Endothelial cell of umbilical vein (primary cell): Measurements from ENCODE around the gene NUDT14. TPM values are rescaled to one million over a fixed set of nuclear protein-coding genes. Genes with fewer than 3 reads are reported as not detected.

Source experiments
- BruUV-seq: library from RNA; stranded (reverse); fragments of 400-500 nt; replicated peaks from 2 replicates; lab custom pipeline; 2021; lab: Mats Ljungman, UMichigan
- CTCF ChIA-PET: fragments of 300-600, 350-600 bp; sonication (Branson Sonifier 250); formaldehyde crosslinking; loops from one replicate; lab custom pipeline; 2021; ENCODE audit warnings: antibody characterized with exemption, inconsistent platforms; lab: Charles Lee
- POLR2A ChIA-PET: fragments of 300-600, 350-600 bp; sonication (Branson Sonifier 250); formaldehyde crosslinking; loops from one replicate; lab custom pipeline; 2021; ENCODE audit warnings: antibody characterized with exemption, inconsistent platforms; lab: Charles Lee
- DNase-seq: peaks from one replicate; pipeline ENCODE4 v3.0.0-alpha.2; 2011; ENCODE audit warnings: low read depth, low spot score
- FAIRE-seq: peaks from 2 replicates; lab custom pipeline; 2011; peaks lifted over from hg19 to GRCh38; lab: Jason Lieb, UNC
- H2AFZ ChIP-seq: 2 replicates; pipeline ENCODE4 v1.6.0; 2012; ENCODE audit warnings: low read depth, low read length, control low read depth, inconsistent platforms
- H3K27ac ChIP-seq: 2 replicates; pipeline ENCODE4 v1.5.1; 2011; ENCODE audit warnings: low read depth, mild to moderate bottlenecking, control low read depth, low read length, moderate library complexity; ENCODE audit not compliant: insufficient read depth
- H3K27me3 ChIP-seq, 2 experiments: 2 replicates each; pipeline versions ENCODE4 v1.6.0 to v1.6.1; 2011; ENCODE audit warnings: low read length in 2 of 2, mixed read lengths in 1 of 2; ENCODE audit not compliant: control insufficient read depth in 2 of 2, insufficient read depth in 2 of 2
- H3K36me3 ChIP-seq, 2 experiments: 2 replicates in 1 of 2; 3 replicates in 1 of 2; pipeline ENCODE4 v1.5.1; 2011; ENCODE audit warnings: low read length in 2 of 2, mild to moderate bottlenecking in 1 of 2, moderate library complexity in 1 of 2; ENCODE audit not compliant: control insufficient read depth in 2 of 2, insufficient read depth in 2 of 2; ENCODE audit errors: extremely low read depth in 1 of 2
- H3K4me1 ChIP-seq: 3 replicates; pipeline ENCODE4 v1.5.1; 2011; ENCODE audit warnings: mild to moderate bottlenecking, low read length; ENCODE audit not compliant: control insufficient read depth, insufficient read depth; ENCODE audit errors: extremely low read depth
- H3K4me2 ChIP-seq: 2 replicates; pipeline ENCODE4 v1.6.1; 2011; ENCODE audit warnings: low read length, control low read depth, mixed read lengths; ENCODE audit not compliant: insufficient read depth
- H3K4me3 ChIP-seq, 3 experiments: fragments of 200-600 bp in 1 of 3; sonication (generic), shearing (Covaris generic) in 1 of 3; replicated peaks in 1 of 3; 2 replicates each; pipeline ENCODE4 v1.5.1; 2011 to 2016; ENCODE audit warnings: control low read depth in 3 of 3, low read length in 3 of 3, mild to moderate bottlenecking in 2 of 3, inconsistent platforms in 1 of 3, low read depth in 1 of 3, moderate library complexity in 1 of 3; ENCODE audit not compliant: insufficient read depth in 1 of 3
- H3K79me2 ChIP-seq: 2 replicates; pipeline ENCODE4 v1.6.0; 2012; ENCODE audit warnings: low read length, inconsistent platforms; ENCODE audit not compliant: control insufficient read depth, insufficient read depth
- H3K9ac ChIP-seq: replicated peaks from 2 replicates; pipeline ENCODE3; 2011; ENCODE audit warnings: low read length, control low read depth; ENCODE audit not compliant: insufficient read depth; ENCODE audit errors: extremely low read depth
- H3K9me1 ChIP-seq: replicated peaks from 3 replicates; pipeline ENCODE4 v1.6.0; 2011; ENCODE audit warnings: mild to moderate bottlenecking, low read length; ENCODE audit not compliant: control insufficient read depth, insufficient read depth; ENCODE audit errors: extremely low read depth
- H3K9me3 ChIP-seq: replicated peaks from 2 replicates; pipeline ENCODE4 v1.5.1; 2012; ENCODE audit warnings: low read length, inconsistent platforms; ENCODE audit not compliant: control insufficient read depth, insufficient read depth
- H4K20me1 ChIP-seq: replicated peaks from 2 replicates; pipeline ENCODE3; 2011; ENCODE audit warnings: mild to moderate bottlenecking, low read length; ENCODE audit not compliant: control insufficient read depth, insufficient read depth; ENCODE audit errors: extremely low read depth
- EZH2 ChIP-seq: IDR thresholded peaks from 2 replicates; pipeline ENCODE4 v1.6.1; 2012; ENCODE audit warnings: borderline replicate concordance, low read depth, mild to moderate bottlenecking, moderate library complexity, low read length, inconsistent platforms; ENCODE audit not compliant: severe bottlenecking
- FOS ChIP-seq: IDR thresholded peaks from 2 replicates; pipeline ENCODE4 v1.6.1; 2011; ENCODE audit warnings: mild to moderate bottlenecking, low read length, moderate library complexity, borderline replicate concordance; ENCODE audit not compliant: insufficient read depth
- GATA2 ChIP-seq: IDR thresholded peaks from 2 replicates; pipeline ENCODE4 v1.7.0; 2011; ENCODE audit warnings: low read depth, mild to moderate bottlenecking, moderate library complexity, mixed read lengths, low read length; ENCODE audit not compliant: insufficient read length, insufficient read depth
- JUN ChIP-seq: IDR thresholded peaks from 2 replicates; pipeline ENCODE4 v1.6.1; 2011; ENCODE audit warnings: borderline replicate concordance, low read depth; ENCODE audit not compliant: insufficient read length, insufficient read depth
- MYC ChIP-seq: IDR thresholded peaks from one replicate; pipeline ENCODE4 v1.6.1; 2011; ENCODE audit warnings: mild to moderate bottlenecking, low read depth, low read length
- POLR2A ChIP-seq: IDR thresholded peaks from 2 replicates; pipeline ENCODE4 v1.6.1; 2012; ENCODE audit warnings: low read depth, mild to moderate bottlenecking, control low read depth, low read length
- POLR2AphosphoS5 ChIP-seq: IDR thresholded peaks from 2 replicates; pipeline ENCODE4 v1.6.1; 2012; ENCODE audit warnings: low read depth, mild to moderate bottlenecking, control low read depth, low read length, moderate library complexity; ENCODE audit not compliant: insufficient read depth
- dilution Hi-C: fragments of 300-500 bp; cut with MboI; formaldehyde crosslinking; loops from one replicate; pipeline ENCODE4 v1.15.0; 2019; ENCODE audit warnings: low sequenced_read_pairs; ENCODE audit not compliant: extremely low pct_ligation_motif_present
- intact Hi-C: fragments of 100-400 bp; cut with micrococcal nuclease; formaldehyde crosslinking; loops from one replicate; pipeline ENCODE4 v1.10.0; 2022
- polyA plus RNA-seq, 4 experiments: library from polyadenylated mRNA; depleted of rRNA in 3 of 4; stranded (reverse) in 3 of 4; unstranded in 1 of 4; fragments of >200 nt; gene quantifications; 2 replicates each; pipeline versions ENCODE4 v1.2.1 to v1.2.3, GENCODE V29; 2011 to 2012; ENCODE audit warnings: missing spikeins in 1 of 4
- total RNA-seq: library from RNA; stranded (reverse); gene quantifications from 2 replicates; pipeline ENCODE4 v1.2.3, GENCODE V29; 2021
- TF ChIP-seq, protein P1 (sequence below): IDR thresholded peaks from 2 replicates; pipeline ENCODE4 v1.6.1; 2011; ENCODE audit not compliant: insufficient read depth, insufficient read length
- TF ChIP-seq, protein P2 (sequence below), 2 donors: IDR thresholded peaks; 1 replicate in 1 of 2; 2 replicates in 1 of 2; pipeline ENCODE4 v1.5.1; 2011; ENCODE audit warnings: low read length in 2 of 2, mild to moderate bottlenecking in 2 of 2, moderate library complexity in 2 of 2, control low read depth in 1 of 2, inconsistent platforms in 1 of 2, low read depth in 1 of 2; ENCODE audit not compliant: insufficient read depth in 1 of 2; ENCODE audit errors: extremely low read depth in 1 of 2

NUDT14 gene
- total and polyA plus RNA-seq, 2 donors (not counting 3 experiments of a cell fraction or from before 2014, with no cell fraction given) = 97.7 to 103 TPM

DNA sequence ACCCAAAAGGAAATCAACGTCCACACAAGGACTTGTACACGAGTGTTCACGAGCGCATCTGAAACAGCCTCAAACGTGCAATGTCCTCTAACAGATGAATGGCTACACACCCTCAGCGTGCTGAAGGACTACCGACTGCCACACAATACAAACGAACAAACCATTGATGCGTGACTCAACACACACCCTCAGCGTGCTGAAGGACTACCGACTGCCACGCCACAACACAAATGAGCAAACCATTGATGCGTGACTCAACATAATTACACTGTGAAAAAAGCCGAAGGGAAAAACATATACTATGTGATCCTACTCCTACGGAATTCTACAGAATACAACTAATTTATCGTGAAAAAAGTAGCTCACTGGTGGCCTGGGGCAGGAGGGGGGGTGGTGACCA is 42.1 kb upstream of the NUDT14 start:
- CTCF ChIA-PET = no interaction called here
- BruUV-seq = no TSS peak
- FAIRE-seq = no peak

More for the DNA sequence above, 42.1 kb upstream of the NUDT14 start:
- Histone ChIP-seq H4K20me1 (no peaks in the 10 kb centered on the region), H3K4me1 (no peaks in the 10 kb centered on the region), H3K4me2 (no peak overlapping the region), H3K36me3 (peaks cover 0 to 23% of the 10 kb centered on the region in 2 experiments), H3K27ac (no peak overlapping the region), H3K79me2 (no peaks in the 10 kb centered on the region), H3K9me3 (no peaks in the 10 kb centered on the region), H3K9me1 (no peaks in the 10 kb centered on the region), H2AFZ (no peak overlapping the region), H3K4me3 (no peak overlapping the region), H3K9ac (no peak overlapping the region), H3K27me3 (no peaks in the 10 kb centered on the region)
- TF ChIP-seq JUN (no peak), FOS (no peak), MYC (no peak), POLR2AphosphoS5 (no peak), POLR2A (no peak), EZH2 (no peak), GATA2 (no peak)
- TF ChIP-seq, protein P1, sequence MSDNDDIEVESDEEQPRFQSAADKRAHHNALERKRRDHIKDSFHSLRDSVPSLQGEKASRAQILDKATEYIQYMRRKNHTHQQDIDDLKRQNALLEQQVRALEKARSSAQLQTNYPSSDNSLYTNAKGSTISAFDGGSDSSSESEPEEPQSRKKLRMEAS = no peak
- TF ChIP-seq, protein P2, sequence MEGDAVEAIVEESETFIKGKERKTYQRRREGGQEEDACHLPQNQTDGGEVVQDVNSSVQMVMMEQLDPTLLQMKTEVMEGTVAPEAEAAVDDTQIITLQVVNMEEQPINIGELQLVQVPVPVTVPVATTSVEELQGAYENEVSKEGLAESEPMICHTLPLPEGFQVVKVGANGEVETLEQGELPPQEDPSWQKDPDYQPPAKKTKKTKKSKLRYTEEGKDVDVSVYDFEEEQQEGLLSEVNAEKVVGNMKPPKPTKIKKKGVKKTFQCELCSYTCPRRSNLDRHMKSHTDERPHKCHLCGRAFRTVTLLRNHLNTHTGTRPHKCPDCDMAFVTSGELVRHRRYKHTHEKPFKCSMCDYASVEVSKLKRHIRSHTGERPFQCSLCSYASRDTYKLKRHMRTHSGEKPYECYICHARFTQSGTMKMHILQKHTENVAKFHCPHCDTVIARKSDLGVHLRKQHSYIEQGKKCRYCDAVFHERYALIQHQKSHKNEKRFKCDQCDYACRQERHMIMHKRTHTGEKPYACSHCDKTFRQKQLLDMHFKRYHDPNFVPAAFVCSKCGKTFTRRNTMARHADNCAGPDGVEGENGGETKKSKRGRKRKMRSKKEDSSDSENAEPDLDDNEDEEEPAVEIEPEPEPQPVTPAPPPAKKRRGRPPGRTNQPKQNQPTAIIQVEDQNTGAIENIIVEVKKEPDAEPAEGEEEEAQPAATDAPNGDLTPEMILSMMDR (IDR thresholded peaks at IDR 0.05; ENCODE audit: extremely low read depth in 1 of 2, insufficient read depth in 1 of 2, low read depth in 1 of 2, low read length in 2 of 2) = no peak
- no peak for DNase-seq
- dilution Hi-C loops (no loop called here), intact Hi-C loops (no loop called here)
- POLR2A ChIA-PET = no interaction called here
